Trophoblast cell (in vitro differentiated cells and primary cell): ENCODE results near the gene NEK1.
"Not testable (repeated sequence)": the region's sequence is repeated elsewhere in the genome, so short reads cannot be mapped to it uniquely, and the experiment has no call there.

Experiments used
- DNase-seq, 2 donors: peaks; one replicate each; pipeline ENCODE4 v3.0.0-alpha.2; 2016
- H2AFZ ChIP-seq: 2 replicates; pipeline ENCODE4 v1.6.1; 2013; ENCODE audit warnings: low read length, moderate library complexity, mild to moderate bottlenecking; ENCODE audit not compliant: insufficient read depth, poor library complexity
- H2AK5ac ChIP-seq: 2 replicates; pipeline ENCODE4 v1.6.1; 2013; ENCODE audit warnings: mild to moderate bottlenecking, low read length
- H2BK120ac ChIP-seq: 2 replicates; pipeline ENCODE4 v1.6.1; 2013; ENCODE audit warnings: low read length, mild to moderate bottlenecking, moderate library complexity; ENCODE audit not compliant: insufficient read depth, poor library complexity
- H2BK12ac ChIP-seq: 2 replicates; pipeline ENCODE4 v1.6.1; 2013; ENCODE audit warnings: mild to moderate bottlenecking, low read length, moderate library complexity
- H2BK5ac ChIP-seq: 2 replicates; pipeline ENCODE4 v1.6.1; 2013; ENCODE audit warnings: low read length, low read depth, moderate library complexity, mild to moderate bottlenecking; ENCODE audit not compliant: poor library complexity
- H3K14ac ChIP-seq: 2 replicates; pipeline ENCODE4 v1.6.1; 2013; ENCODE audit warnings: mild to moderate bottlenecking, low read length
- H3K18ac ChIP-seq: 2 replicates; pipeline ENCODE4 v1.6.1; 2013; ENCODE audit warnings: mild to moderate bottlenecking, low read length
- H3K23ac ChIP-seq: 2 replicates; pipeline ENCODE4 v1.6.1; 2013; ENCODE audit warnings: low read length
- H3K27ac ChIP-seq: 2 replicates; pipeline ENCODE4 v1.5.1; 2013; ENCODE audit warnings: low read depth, mild to moderate bottlenecking, inconsistent platforms, low read length, moderate library complexity
- H3K27me3 ChIP-seq: 2 replicates; pipeline ENCODE4 v1.6.1; 2013; ENCODE audit warnings: inconsistent platforms, mild to moderate bottlenecking, low read length, moderate library complexity; ENCODE audit not compliant: insufficient read depth
- H3K36me3 ChIP-seq, 2 experiments: 1 replicate in 1 of 2; 2 replicates in 1 of 2; pipeline ENCODE4 v1.6.1; 2013; ENCODE audit warnings: low read length in 2 of 2, mild to moderate bottlenecking in 2 of 2, moderate library complexity in 1 of 2; ENCODE audit not compliant: insufficient read depth in 2 of 2, control insufficient read depth in 1 of 2
- H3K4ac ChIP-seq: 2 replicates; pipeline ENCODE4 v1.6.1; 2013; ENCODE audit warnings: low read depth, mild to moderate bottlenecking, low read length, moderate library complexity
- H3K4me1 ChIP-seq, 2 experiments: 1 replicate in 1 of 2; 2 replicates in 1 of 2; pipeline ENCODE4 v1.6.1; 2013; ENCODE audit warnings: low read length in 2 of 2, mild to moderate bottlenecking in 2 of 2, moderate library complexity in 1 of 2; ENCODE audit not compliant: insufficient read depth in 2 of 2, control insufficient read depth in 1 of 2
- H3K4me2 ChIP-seq: 2 replicates; pipeline ENCODE4 v1.6.1; 2013; ENCODE audit warnings: inconsistent platforms, mild to moderate bottlenecking, low read length, moderate library complexity
- H3K4me3 ChIP-seq: 2 replicates; pipeline ENCODE4 v1.5.1; 2013; ENCODE audit warnings: mild to moderate bottlenecking, low read depth, low read length, inconsistent platforms
- H3K79me1 ChIP-seq: one replicate; pipeline ENCODE4 v1.6.1; 2013; ENCODE audit warnings: low read length
- H3K79me2 ChIP-seq: 2 replicates; pipeline ENCODE4 v1.6.1; 2013; ENCODE audit warnings: low read length, mild to moderate bottlenecking; ENCODE audit not compliant: control insufficient read depth, insufficient read depth, poor library complexity
- H3K9ac ChIP-seq: 2 replicates; pipeline ENCODE4 v1.6.1; 2013; ENCODE audit warnings: mild to moderate bottlenecking, low read length
- H3K9me3 ChIP-seq: 2 replicates; pipeline ENCODE4 v1.6.1; 2013; ENCODE audit warnings: low read depth, mild to moderate bottlenecking, control low read depth, inconsistent platforms, low read length; ENCODE audit not compliant: insufficient read depth
- H4K12ac ChIP-seq: 2 replicates; pipeline ENCODE4 v1.6.1; 2013; ENCODE audit warnings: low read depth, mild to moderate bottlenecking, low read length, moderate library complexity
- H4K8ac ChIP-seq: 2 replicates; pipeline ENCODE4 v1.6.1; 2013; ENCODE audit warnings: low read depth, mild to moderate bottlenecking, low read length, moderate library complexity
- H4K91ac ChIP-seq: one replicate; pipeline ENCODE4 v1.6.1; 2013; ENCODE audit warnings: low read depth, mild to moderate bottlenecking, low read length, moderate library complexity
- WGBS: extraction: QIAGEN DNeasy Blood & Tissue Kit; methylation state at CpG from one replicate; pipeline ENCODE4 v1.1.7; 2013; ENCODE audit warnings: missing lambda C conversion rate; ENCODE audit not compliant: insufficient read length, insufficient coverage; ENCODE audit errors: extremely low coverage; 5-methylcytosine and 5-hydroxymethylcytosine counted together

Gene NEK1

GRCh38 chr4:169436734-169437133 is 175.6 kb downstream of the NEK1 start:
- H2BK12ac ChIP-seq = no peak overlapping the region
- no peak overlapping the region for H3K18ac ChIP-seq
- H4K91ac ChIP-seq = no peak overlapping the region
- H3K36me3 ChIP-seq = no peaks in the 10 kb centered on the region
- no peak overlapping the region for H2AFZ ChIP-seq
- H2AK5ac ChIP-seq = no peak overlapping the region
- H3K79me1 ChIP-seq = no peaks in the 10 kb centered on the region
- H3K23ac ChIP-seq = no peak overlapping the region
- H3K27ac ChIP-seq = no peak overlapping the region
- H4K12ac ChIP-seq = no peak overlapping the region
- H3K4me3 ChIP-seq = no peak overlapping the region
- H3K4ac ChIP-seq = no peak overlapping the region
- DNase-seq = no peak
- no peaks in the 10 kb centered on the region for H3K27me3 ChIP-seq
- no peaks in the 10 kb centered on the region for H3K79me2 ChIP-seq
- H4K8ac ChIP-seq = no peak overlapping the region
- no peak overlapping the region for H2BK120ac ChIP-seq
- H3K14ac ChIP-seq = no peak overlapping the region
- H2BK5ac ChIP-seq = no peak overlapping the region
- no peaks in the 10 kb centered on the region for H3K9me3 ChIP-seq
- no peak overlapping the region for H3K4me2 ChIP-seq
- no peaks in the 10 kb centered on the region for H3K4me1 ChIP-seq
- H3K9ac ChIP-seq = no peak overlapping the region

- Histone ChIP-seq H4K91ac (no peak overlapping the region), H3K18ac (no peak overlapping the region), H3K4me1 (no peaks in the 10 kb centered on the region), H2BK120ac (no peak overlapping the region), H2AFZ (no peak overlapping the region), H2BK12ac (no peak overlapping the region), H4K8ac (no peak overlapping the region), H2BK5ac (no peak overlapping the region), H3K79me1 (no peaks in the 10 kb centered on the region), H3K4me2 (no peak overlapping the region), H3K27ac (no peak overlapping the region), H4K12ac (no peak overlapping the region), H3K36me3 (no peaks in the 10 kb centered on the region), H3K4me3 (no peak overlapping the region), H2AK5ac (no peak overlapping the region), H3K79me2 (no peaks in the 10 kb centered on the region), H3K27me3 (no peaks in the 10 kb centered on the region), H3K9ac (no peak overlapping the region), H3K4ac (no peak overlapping the region), H3K9me3 (no peaks in the 10 kb centered on the region), H3K14ac (no peak overlapping the region), H3K23ac (no peak overlapping the region)
- no peak for DNase-seq
- no CpG with 5 or more reads among the region's 3 CpGs for WGBS
Observed at GRCh38 chr4:169428376-169428775, 184.0 kb downstream of the NEK1 start.

- H3K9me3 ChIP-seq, H3K36me3 ChIP-seq, H3K79me2 ChIP-seq, H3K79me1 ChIP-seq, H3K18ac ChIP-seq, DNase-seq, H3K4me1 ChIP-seq, H3K4ac ChIP-seq, H3K27ac ChIP-seq, H3K23ac ChIP-seq, H3K27me3 ChIP-seq, H3K4me3 ChIP-seq, H3K14ac ChIP-seq, H2AK5ac ChIP-seq, H4K12ac ChIP-seq, H2BK5ac ChIP-seq, H2BK12ac ChIP-seq, H2AFZ ChIP-seq, H4K8ac ChIP-seq, H2BK120ac ChIP-seq, H3K9ac ChIP-seq, H4K91ac ChIP-seq, H3K4me2 ChIP-seq: not testable (repeated sequence)
- WGBS = no CpG with 5 or more reads among the region's 2 CpGs
Observed at GRCh38 chr4:169427727-169428126, 184.7 kb downstream of the NEK1 start.

- WGBS = no CpG with 5 or more reads among the region's 4 CpGs
- Histone ChIP-seq H3K18ac (no peak overlapping the region), H4K12ac (no peak overlapping the region), H2AK5ac (no peak overlapping the region), H3K79me1 (no peaks in the 10 kb centered on the region), H2BK12ac (no peak overlapping the region), H3K23ac (no peak overlapping the region), H4K8ac (no peak overlapping the region), H2AFZ (no peak overlapping the region), H3K27me3 (no peaks in the 10 kb centered on the region), H2BK120ac (no peak overlapping the region), H3K36me3 (no peaks in the 10 kb centered on the region), H2BK5ac (no peak overlapping the region), H4K91ac (no peak overlapping the region), H3K4me3 (no peak overlapping the region), H3K4me2 (no peak overlapping the region), H3K4me1 (no peaks in the 10 kb centered on the region), H3K9me3 (no peaks in the 10 kb centered on the region), H3K27ac (no peak overlapping the region), H3K14ac (no peak overlapping the region), H3K4ac (no peak overlapping the region), H3K79me2 (no peaks in the 10 kb centered on the region), H3K9ac (no peak overlapping the region)
- no peak for DNase-seq
Observed at GRCh38 chr4:169420291-169420690, 192.1 kb downstream of the NEK1 start.

- H3K18ac ChIP-seq = no peak overlapping the region
- no peak overlapping the region for H3K4ac ChIP-seq
- no peak overlapping the region for H2AFZ ChIP-seq
- no peak overlapping the region for H4K12ac ChIP-seq
- H3K23ac ChIP-seq = no peak overlapping the region
- no peak overlapping the region for H4K91ac ChIP-seq
- no peak overlapping the region for H3K14ac ChIP-seq
- H3K36me3 ChIP-seq = no peaks in the 10 kb centered on the region
- H2AK5ac ChIP-seq = no peak overlapping the region
- H3K79me2 ChIP-seq = no peaks in the 10 kb centered on the region
- H3K9ac ChIP-seq = no peak overlapping the region
- no peaks in the 10 kb centered on the region for H3K27me3 ChIP-seq
- no peak overlapping the region for H2BK5ac ChIP-seq
- no peak overlapping the region for H4K8ac ChIP-seq
- H3K27ac ChIP-seq = no peak overlapping the region
- no peaks in the 10 kb centered on the region for H3K79me1 ChIP-seq
- H3K4me1 ChIP-seq = no peaks in the 10 kb centered on the region
- H2BK12ac ChIP-seq = no peak overlapping the region
- no peak overlapping the region for H2BK120ac ChIP-seq
- H3K4me3 ChIP-seq = no peak overlapping the region
- no peaks in the 10 kb centered on the region for H3K9me3 ChIP-seq
- H3K4me2 ChIP-seq = no peak overlapping the region
- no peak for DNase-seq
Observed at GRCh38 chr4:169418846-169419245, 193.5 kb downstream of the NEK1 start.
